ENCODE data around the gene SUGT1. TPM values are rescaled to one million over a fixed set of nuclear protein-coding genes. Genes with fewer than 3 reads are reported as not detected.
"Not testable (repeated sequence)": the region's sequence is repeated elsewhere in the genome, so short reads cannot be mapped to it uniquely, and the experiment has no call there.

SUGT1 gene
- total RNA-seq, 4 donors from 2014 or later = 31.9 to 53.7 (median 48.9) TPM

- Histone ChIP-seq H3K27me3 (no peaks in the 10 kb centered on the region), H3K4me3 (no peak overlapping the region), H3K9me3 (no peaks in the 10 kb centered on the region), H3K27ac (no peak overlapping the region), H3K4me1 (peaks cover 0 to 18% (median 0%) of the 10 kb centered on the region in 3 donors), H3K36me3 (peaks cover 0 to 6% of the 10 kb centered on the region in 2 donors)
- WGBS, 2 donors (ENCODE audit: low coverage in 1 of 2) = 89 to 96% methylated on average over 4 of the region's 4 CpGs
- TF ChIP-seq EP300 (IDR thresholded peaks at IDR 0.05) (no peak), POLR2A (IDR thresholded peaks at IDR 0.05) (no peak), POLR2AphosphoS5 (IDR thresholded peaks at IDR 0.05) (no peak)
- TF ChIP-seq, protein P1, sequence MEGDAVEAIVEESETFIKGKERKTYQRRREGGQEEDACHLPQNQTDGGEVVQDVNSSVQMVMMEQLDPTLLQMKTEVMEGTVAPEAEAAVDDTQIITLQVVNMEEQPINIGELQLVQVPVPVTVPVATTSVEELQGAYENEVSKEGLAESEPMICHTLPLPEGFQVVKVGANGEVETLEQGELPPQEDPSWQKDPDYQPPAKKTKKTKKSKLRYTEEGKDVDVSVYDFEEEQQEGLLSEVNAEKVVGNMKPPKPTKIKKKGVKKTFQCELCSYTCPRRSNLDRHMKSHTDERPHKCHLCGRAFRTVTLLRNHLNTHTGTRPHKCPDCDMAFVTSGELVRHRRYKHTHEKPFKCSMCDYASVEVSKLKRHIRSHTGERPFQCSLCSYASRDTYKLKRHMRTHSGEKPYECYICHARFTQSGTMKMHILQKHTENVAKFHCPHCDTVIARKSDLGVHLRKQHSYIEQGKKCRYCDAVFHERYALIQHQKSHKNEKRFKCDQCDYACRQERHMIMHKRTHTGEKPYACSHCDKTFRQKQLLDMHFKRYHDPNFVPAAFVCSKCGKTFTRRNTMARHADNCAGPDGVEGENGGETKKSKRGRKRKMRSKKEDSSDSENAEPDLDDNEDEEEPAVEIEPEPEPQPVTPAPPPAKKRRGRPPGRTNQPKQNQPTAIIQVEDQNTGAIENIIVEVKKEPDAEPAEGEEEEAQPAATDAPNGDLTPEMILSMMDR (IDR thresholded peaks at IDR 0.05) = no peak
- no peak for ATAC-seq
These were observed 37.4 kb upstream of the SUGT1 start for GRCh38 chr13:52615134-52615801.

GRCh38 chr13:52615812-52616211 lies 36.8 kb upstream of the SUGT1 start:
- Histone ChIP-seq H3K9me3 (no peaks in the 10 kb centered on the region), H3K27ac (no peak overlapping the region), H3K27me3 (no peaks in the 10 kb centered on the region), H3K4me3 (no peak overlapping the region), H3K36me3 (peaks cover 0 to 6% of the 10 kb centered on the region in 2 donors), H3K4me1 (peaks cover 0 to 23% (median 0%) of the 10 kb centered on the region in 3 donors)
- TF ChIP-seq POLR2A (IDR thresholded peaks at IDR 0.05) (no peak), POLR2AphosphoS5 (IDR thresholded peaks at IDR 0.05) (no peak), EP300 (IDR thresholded peaks at IDR 0.05) (no peak)
- TF ChIP-seq, protein P1 (IDR thresholded peaks at IDR 0.05) = no peak
- no peak for ATAC-seq
- 80 to 91% methylated on average over 4 of the region's 5 CpGs for WGBS, 2 donors (ENCODE audit: low coverage in 1 of 2)

- peaks cover 0 to 27% (median 0%) of the 10 kb centered on the region in 3 donors for H3K4me1 ChIP-seq
- TF ChIP-seq, protein P1 (IDR thresholded peaks at IDR 0.05) = no peak
- TF ChIP-seq POLR2A (IDR thresholded peaks at IDR 0.05) = peak; percentile 25 to 38
- no peaks in the 10 kb centered on the region for H3K9me3 ChIP-seq
- WGBS, 2 donors (ENCODE audit: low coverage in 1 of 2) = 0 to 2% methylated on average over 4 to 33 of the region's 51 CpGs
- ATAC-seq = peak; percentile 95
- H3K36me3 ChIP-seq = peaks cover 0 to 11% of the 10 kb centered on the region in 2 donors
- H3K27me3 ChIP-seq = no peaks in the 10 kb centered on the region
- H3K27ac ChIP-seq = peak overlapping the region; percentile 51 to 90 (median 82)
- H3K4me3 ChIP-seq = peak overlapping the region; percentile 70 to 94
These were observed 35.3 kb upstream of the SUGT1 start for GRCh38 chr13:52617070-52618060.

DNA sequence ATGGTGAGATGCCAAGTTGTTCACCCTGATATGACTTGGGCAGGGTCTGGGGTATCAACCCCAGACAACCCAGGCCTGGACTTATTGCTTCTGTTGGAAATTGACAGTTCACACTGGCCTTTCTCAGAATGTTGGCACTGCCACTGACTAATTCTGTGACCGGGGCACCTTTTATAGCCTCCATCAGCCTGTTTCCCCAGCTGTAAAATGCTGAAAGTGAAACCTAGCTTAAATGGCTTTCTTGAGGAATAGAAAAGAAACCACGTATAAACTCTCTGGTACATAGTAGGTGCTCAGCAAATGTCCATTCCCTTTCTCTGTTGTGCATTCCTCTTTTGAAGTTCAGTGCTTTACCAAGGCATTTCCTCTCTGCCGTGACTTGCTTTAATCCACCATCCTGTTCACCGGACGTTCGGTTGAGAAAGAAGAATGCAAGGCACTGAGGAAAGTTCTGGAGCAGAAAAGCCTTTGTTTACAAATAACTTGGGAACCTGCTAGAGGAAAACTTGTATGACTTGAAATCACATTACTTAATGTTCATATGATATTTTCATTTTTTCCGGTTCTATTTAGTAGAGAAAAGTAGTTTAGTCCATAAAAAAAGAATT lies 21.4 kb upstream of the SUGT1 start:
- H3K27ac ChIP-seq, ATAC-seq, H3K27me3 ChIP-seq, H3K9me3 ChIP-seq, H3K4me1 ChIP-seq, H3K4me3 ChIP-seq: not testable (repeated sequence)
- peaks cover 0 to 72% of the 10 kb centered on the region in 2 donors for H3K36me3 ChIP-seq
- WGBS, 2 donors (ENCODE audit: low coverage in 1 of 2) = 56 to 69% methylated on average over 6 to 7 of the region's 7 CpGs

GRCh38 chr13:52638666-52639328 lies 13.8 kb upstream of the SUGT1 start:
- Histone ChIP-seq H3K27ac (no peak overlapping the region), H3K27me3 (no peaks in the 10 kb centered on the region), H3K9me3 (no peaks in the 10 kb centered on the region), H3K36me3 (peaks cover 0 to 64% of the 10 kb centered on the region in 2 donors), H3K4me1 (no peaks in the 10 kb centered on the region), H3K4me3 (no peak overlapping the region)
- WGBS, 2 donors (ENCODE audit: low coverage in 1 of 2) = 68 to 86% methylated on average over 2 to 5 of the region's 5 CpGs
- no peak for ATAC-seq
- TF ChIP-seq, protein P1 (IDR thresholded peaks at IDR 0.05) = no peak

Data from gastroesophageal sphincter (tissue), 4 donors.